Measurements from ENCODE around the gene SPG7. TPM values are rescaled to one million over a fixed set of nuclear protein-coding genes. Genes with fewer than 3 reads are reported as not detected.
"Not testable (repeated sequence)": the region's sequence is repeated elsewhere in the genome, so short reads cannot be mapped to it uniquely, and the experiment has no call there.

SPG7 gene
- polyA plus RNA-seq, 4 donors: 80.0 to 142 (median 110) TPM

DNA sequence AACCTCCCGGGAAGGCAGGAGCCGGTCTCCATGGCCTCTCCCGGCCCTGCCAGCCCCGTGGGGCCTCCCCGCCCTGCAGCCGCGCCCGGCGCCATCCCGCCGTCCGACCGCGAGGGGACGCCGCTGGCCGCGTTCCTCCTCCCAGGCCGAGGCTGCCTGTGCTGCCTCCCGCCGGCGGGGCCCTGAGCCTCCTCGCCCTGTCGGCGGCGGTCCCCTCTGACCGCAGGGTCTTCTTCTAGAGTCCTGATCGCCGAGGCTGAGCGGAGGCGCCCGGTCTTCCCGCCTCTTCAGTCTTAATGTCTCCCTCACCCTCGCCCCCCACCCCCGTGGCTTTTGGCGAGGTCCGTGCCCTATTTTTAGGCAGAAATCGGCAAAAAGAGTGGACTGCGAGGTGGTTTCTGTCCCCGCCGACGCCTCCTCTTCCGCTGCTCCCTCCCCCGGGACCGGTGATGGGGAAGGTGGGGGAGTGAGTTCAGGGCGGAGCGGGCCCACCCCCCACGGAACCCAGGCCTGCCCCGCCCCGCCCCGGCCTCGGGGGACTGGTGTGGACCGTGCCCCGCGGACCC, 66.6 kb downstream of the SPG7 start:
- no peak for DNase-seq (ENCODE audit: low read depth in 4 of 4, low spot score in 2 of 4)

DNA sequence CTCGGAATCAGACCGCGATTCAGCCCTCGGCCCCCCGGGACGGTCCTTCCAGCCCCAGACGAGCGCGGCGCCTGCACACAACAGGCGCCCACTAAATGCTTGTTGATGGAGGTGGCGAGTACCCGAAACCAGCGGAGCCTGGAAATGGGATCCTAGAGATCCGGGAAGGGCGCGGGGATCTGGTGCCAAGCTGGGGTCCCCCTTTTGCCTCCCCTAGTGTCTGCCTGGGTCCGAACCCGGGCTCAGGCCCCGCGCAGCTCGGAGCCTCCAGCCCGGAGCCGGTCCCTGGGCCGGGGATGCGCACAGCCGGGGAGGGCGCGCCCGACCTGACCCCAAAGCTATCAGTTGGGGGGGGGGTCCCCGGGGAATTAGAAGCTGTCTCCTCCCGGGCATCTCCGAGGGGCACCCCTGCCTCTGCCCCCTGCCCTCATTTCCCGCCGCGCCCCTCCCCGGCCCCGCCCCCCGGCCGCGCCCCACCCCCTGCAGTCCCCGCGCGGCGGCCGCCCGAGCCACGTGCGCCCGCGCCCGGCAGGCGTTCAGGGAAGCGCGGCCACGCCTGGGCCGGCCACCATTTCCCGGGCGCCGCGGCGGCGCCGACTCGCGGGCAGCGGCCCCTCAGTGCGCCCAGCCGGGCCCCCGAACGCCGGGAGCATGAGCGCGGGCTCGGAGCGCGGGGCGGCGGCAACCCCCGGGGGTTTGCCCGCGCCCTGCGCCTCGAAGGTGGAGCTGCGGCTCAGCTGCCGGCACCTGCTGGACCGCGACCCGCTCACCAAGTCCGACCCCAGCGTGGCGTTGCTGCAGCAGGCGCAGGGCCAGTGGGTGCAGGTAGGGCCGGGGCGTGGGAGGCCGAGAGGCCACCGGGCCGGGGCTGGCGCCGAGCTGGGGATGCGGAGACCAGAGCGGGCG, 67.3 kb downstream of the SPG7 start, which contains the start of gene CPNE7:
CPNE7 (plus strand) TSS at position 512 of the 906 bp plus-strand sequence; CDS start at position 652, 140 bp downstream.
- no peak for DNase-seq (ENCODE audit: low read depth in 4 of 4, low spot score in 2 of 4)

DNA sequence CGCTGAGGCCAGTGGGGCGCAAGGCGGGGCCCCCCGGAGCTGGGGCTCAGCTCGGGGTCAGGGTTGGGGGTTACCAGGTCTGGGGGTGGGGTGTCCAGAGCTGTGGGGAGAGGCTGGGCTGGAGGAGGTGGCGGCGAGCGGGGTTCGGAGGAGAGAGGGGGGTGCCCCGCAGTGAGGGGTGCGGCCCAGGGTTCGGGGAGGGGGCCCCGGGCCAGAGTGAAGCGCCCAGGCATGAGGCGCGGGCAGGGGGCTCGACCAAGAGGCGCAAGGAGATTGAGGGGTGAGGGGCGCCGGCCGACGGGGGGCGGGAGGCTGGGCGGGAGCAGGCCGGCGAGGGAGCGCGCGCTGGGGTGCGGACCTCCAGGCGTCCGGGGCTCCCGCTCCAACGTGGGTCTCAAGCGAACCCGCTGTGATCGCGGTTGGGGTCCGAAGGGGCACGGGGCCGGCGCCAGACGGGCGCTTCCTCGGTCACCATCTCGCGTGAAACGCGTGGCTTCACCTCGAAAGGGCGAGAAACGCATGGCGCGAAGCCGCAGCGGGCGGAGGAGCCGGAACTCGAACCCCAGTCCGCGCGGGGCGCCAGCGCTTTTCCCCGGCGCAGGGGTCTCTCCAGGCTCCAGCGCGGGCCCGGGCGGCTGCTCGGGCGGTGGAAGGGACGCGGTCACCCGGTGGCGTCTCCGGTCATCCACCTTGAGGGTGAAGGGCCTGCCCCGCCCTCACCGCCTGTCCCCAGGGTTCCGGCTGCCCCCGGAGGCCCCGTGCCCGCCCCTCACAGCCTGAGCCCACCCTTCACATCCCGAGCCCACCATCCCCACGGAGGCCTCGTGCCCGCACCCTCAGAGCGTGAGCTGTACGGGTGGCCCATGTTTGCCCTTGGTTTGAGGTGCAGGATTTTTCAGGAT, 68.2 kb downstream of the SPG7 start:
- no peak for DNase-seq (ENCODE audit: low read depth in 4 of 4, low spot score in 2 of 4)

DNA sequence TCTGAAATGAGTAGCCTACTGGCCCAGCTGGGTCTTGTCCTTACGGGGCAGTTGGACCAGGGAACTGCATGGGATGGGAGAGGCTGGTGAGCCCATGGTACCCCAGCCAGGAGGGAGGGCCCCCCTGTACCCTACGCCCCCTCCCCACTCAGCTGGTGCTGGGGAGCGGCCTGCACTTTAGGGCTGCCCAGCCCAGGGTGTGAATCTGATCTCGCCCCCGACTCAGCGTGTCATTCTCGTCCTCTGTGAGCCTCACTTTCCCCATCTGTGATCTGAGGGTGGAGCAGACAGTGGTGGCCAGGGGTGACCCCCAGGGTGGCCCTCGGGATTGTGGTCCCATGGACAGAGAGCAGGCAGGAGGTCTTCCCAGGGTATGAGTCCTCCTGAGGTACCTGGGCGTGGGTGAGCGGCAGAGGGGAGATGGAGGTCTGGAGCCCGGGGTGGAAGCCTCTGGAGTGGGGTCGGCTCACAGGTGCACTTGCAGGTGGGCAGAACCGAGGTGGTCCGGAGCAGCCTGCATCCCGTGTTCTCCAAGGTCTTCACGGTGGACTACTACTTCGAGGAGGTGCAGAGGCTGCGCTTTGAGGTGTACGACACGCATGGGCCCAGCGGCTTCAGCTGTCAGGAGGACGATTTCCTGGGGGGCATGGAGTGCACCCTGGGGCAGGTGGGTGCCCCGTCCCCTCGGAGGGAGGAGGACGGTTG, 69.0 kb downstream of the SPG7 start:
- no peak for DNase-seq (ENCODE audit: low read depth in 4 of 4, low spot score in 2 of 4)

DNA sequence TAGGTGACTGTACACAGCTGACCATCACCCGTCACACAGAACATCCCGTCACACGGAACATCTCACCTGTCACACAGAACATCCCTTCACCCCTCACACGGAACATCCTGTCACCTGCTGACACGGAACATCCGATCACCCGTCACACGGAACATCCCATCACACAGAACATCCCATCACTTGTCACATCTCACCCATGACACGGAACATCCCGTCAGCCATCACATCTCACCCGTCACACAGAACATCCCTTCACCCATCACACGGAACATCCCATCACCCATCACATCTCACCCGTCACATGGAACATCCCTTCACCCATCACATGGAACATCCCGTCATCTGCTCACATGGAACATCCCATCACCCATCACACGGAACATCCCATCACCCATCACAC, 71.1 kb downstream of the SPG7 start:
- no peak for DNase-seq (ENCODE audit: low read depth in 4 of 4, low spot score in 2 of 4)

DNA sequence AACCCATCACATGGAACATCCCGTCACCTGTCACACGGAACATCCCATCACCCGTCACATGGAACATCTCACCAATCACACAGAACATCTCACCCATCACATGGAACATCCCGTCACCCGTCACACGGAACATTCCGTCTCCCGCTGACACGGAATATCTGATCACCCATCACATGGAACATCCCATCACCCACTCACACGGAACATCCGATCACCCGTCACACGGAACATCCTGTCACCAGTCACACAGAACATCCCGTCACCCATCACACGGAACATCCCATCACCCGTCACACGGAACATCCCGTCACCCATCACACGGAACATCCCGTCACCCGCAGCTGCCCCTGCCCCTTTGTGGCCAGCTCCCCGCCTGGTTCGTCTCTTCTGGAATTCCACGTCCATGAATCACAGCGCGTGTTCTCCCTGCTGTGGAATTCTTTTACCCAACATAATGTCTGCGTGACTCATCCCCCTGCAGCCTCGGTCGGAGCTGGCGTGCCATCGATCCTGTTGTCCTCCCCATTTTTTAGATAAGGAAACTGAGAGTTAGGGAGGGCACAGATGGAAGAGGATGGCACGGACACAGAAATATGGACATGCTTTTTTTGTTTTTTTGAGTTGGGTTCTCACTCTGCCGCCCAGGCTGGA, 73.0 kb downstream of the SPG7 start:
- DNase-seq (ENCODE audit: low read depth in 4 of 4, low spot score in 2 of 4): no peak

DNA sequence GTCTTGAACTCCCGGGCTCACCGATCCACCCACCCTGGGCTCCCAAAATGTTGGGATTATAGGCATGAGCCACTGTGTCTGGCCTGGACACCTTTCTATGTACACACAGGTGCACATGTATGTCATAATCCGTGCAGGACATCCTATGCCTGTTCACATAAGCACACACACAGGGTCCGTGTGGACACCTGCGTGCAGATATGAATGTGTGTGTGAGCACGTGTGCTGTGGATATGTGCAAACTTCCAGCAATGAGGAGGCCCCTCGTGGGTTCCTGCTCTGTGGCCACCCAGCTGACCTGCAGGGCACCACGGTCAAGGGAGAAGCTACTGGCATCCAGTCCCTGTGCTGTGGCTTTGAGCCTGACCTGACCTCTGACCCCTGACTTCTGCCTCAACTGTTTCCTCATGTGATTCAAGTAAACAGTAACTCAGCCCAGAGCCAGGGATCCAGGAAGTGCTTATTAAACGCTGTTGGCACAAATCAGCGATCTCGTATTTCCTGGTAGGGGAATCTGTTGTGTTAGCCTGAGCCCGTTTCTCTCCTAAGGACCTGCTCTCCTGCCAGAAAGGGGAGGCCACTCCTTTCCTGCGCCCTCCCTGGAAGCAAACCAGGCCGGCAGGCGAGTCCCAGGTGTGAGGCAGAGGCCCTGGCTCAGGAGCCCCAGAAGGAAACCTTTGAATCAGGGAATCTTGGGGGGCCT, 73.8 kb downstream of the SPG7 start:
- DNase-seq (ENCODE audit: low read depth in 4 of 4, low spot score in 2 of 4): no peak

DNA sequence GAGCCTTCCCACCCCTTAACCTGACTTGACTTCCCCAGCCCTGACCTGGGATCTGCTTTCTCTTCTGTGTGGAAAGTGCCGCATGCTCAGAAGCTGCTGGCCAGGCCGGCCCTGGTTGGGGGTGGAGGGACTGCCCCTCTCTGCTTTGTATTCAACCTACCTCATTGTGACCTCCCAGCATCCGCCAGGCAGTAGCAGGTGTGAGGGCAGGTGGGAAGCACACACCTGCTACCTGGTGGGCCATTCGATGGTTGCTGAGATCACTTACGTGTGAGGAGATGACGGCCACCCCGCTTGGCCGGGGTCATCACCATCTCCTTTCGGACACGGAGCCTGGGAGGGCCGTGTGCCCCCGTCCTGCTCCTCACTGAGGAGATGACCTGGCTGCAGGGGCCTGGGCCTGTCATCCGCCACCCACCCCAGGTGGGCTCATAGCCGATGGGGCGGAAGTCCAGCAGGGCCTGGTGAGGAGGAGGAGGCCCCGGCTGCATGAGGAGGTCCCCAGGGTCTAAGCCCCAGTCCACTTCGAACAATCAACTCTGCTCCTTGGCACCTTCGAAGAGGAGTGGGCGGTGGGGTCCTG, 74.5 kb downstream of the SPG7 start:
- no peak for DNase-seq (ENCODE audit: low read depth in 4 of 4, low spot score in 2 of 4)

DNA sequence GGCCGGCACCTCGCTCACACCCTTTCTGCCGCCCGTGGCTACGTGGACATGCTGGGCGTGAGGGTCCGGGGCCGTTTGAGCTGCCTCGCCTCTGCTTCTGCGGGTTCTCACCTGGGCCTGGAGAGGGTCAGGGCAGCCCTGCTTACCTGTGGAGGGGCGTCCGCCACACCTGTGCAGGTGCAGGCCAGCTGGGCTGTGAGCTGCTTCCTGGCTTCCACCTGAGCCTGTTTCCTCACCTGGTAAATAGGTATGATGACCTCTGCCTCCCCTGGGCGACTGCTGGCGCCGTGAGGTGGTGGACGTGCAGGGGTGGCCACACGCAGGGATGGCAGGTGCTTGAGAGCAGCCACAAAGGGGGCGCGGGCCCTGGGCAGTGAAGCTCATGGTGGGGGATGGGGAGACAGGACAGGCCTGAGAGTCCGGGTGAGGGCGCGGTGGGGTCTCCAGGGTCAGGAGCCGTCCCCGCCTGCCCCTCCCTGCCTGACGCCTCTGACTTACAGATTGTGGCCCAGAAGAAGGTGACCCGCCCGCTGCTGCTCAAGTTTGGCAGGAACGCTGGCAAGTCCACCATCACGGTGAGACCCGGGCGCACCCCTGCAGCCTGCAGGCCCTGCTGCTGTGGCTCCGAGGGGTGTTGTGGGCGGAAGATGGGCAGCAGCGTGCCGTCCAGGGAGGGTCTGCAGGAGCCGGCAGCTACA, 75.1 kb downstream of the SPG7 start:
- no peak for DNase-seq (ENCODE audit: low read depth in 4 of 4, low spot score in 2 of 4)

DNA sequence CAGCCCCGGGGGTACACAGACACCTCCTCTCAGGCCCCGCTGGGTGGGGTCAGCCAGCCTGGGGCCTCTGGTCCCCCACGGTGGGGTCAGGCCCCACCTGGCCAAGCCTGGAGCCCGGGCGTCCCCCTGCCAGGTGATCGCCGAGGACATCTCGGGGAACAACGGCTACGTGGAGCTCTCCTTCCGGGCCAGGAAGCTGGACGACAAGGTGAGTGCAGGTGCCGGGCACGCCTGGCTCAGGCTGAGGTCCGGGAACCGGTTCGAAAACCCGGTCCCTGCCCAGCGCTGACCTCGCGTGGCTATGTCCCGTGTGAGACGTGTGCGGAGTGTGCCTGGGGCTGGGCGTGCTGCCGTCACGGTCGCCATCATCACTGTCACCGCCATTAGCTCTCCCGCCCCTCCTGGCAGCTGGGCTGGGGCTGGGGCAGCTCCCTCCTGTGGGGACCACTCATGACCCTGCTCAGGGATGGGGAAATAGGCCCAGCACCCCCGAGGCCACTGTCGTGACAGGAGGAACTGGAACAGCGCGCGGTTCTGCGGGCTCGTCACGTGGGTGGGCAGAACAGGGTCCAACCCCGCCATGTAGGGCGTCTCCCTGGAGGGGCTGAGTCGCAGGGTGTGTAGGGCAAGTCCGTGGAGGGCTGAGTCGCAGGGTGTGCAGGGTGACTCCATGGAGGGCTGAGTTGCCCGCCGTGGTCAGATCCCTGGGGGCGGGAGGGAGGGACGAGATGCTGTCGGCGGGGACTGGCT, 75.9 kb downstream of the SPG7 start:
- no peak for DNase-seq (ENCODE audit: low read depth in 4 of 4, low spot score in 2 of 4)

DNA sequence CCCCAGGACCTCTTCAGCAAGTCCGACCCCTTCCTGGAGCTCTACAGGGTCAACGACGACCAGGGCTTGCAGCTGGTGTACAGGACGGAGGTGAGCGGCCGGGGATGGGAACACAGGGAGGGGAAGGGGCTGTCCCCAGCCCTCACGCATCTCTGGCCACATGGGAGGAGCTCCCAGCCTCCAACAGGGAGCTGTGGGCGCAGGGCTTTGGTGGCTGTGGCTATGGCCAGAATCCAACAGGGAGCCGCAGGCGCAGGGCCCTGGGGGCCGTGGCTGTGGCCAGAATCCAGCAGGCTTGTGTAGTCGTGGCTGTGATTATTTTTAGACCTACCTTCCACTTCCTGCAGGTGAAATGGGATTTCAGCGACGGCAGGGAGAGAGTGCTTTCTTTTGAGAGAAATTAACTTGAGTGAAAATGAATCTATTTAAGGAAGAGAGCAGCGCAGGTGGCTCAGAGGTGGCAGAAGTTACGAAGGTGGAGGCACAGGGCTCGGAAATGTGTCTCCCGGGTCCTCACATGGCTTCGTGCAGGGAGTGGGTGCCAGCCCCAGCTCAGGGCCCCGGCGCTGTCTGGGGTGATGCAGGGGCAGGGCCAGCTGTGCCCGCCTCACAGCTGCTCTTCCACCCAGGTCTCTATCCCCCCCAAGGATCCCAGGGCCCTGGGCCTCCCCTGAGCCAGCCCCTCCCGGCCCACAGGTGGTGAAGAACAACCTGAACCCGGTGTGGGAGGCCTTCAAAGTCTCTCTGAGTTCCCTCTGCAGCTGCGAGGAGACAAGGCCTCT, 76.8 kb downstream of the SPG7 start:
- no peak for DNase-seq (ENCODE audit: low read depth in 4 of 4, low spot score in 2 of 4)

DNA sequence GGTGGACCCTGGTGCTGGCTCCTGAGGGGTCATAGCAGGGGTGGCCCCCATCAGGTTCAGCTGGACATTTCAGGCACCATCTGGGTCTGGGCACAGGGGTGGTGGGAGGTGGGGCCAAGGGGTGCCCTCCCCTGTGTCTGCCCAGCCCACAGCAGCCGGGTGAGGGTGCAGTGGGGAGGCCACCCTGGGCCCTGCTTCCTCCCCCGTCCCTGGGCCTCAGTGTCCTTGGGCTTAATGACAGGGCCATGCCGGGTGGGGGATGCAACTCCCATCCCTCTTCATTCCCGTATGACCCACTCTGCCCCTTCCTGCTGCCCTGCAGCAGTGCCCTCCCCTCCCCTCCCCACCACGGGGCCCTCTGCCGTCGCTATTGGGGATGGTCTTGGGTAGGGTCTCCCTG, 78.0 kb downstream of the SPG7 start:
- no peak for DNase-seq (ENCODE audit: low read depth in 4 of 4, low spot score in 2 of 4)

DNA sequence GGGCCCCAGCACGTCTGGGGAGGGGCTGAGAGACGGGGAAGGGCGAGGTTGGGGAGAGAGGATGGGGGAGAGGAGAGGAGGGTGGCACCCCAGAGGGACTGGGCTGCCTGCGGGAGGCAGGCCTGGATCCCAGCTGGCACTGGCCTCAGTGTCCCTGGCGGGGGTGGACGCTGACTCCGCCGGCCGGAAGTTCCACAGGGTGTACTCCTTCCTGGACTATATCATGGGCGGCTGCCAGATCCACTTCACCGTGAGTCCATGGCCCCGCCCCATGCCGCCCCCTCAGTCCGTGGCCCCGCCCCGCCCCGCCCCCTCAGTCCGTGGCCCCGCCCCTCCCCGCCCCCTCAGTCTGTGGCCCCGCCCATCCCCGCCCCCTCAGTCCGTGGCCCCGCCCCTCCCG, 78.7 kb downstream of the SPG7 start:
- DNase-seq (ENCODE audit: low read depth in 4 of 4, low spot score in 2 of 4): no peak

DNA sequence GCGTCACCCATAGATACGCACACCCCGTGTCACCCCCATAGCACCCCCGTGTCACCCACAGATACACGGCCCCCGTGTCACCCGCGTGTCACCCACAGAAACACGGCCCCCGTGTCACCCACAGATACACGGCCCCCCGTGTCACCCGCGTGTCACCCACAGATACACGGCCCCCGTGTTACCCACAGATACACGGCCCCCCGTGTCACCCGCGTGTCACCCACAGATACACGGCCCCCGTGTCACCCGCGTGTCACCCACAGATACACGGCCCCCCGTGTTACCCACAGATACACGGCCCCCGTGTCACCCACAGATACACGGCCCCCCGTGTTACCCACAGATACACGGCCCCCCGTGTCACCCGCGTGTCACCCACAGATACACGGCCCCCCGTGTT, 79.5 kb downstream of the SPG7 start:
- DNase-seq (ENCODE audit: low read depth in 4 of 4, low spot score in 2 of 4): not testable (repeated sequence)

DNA sequence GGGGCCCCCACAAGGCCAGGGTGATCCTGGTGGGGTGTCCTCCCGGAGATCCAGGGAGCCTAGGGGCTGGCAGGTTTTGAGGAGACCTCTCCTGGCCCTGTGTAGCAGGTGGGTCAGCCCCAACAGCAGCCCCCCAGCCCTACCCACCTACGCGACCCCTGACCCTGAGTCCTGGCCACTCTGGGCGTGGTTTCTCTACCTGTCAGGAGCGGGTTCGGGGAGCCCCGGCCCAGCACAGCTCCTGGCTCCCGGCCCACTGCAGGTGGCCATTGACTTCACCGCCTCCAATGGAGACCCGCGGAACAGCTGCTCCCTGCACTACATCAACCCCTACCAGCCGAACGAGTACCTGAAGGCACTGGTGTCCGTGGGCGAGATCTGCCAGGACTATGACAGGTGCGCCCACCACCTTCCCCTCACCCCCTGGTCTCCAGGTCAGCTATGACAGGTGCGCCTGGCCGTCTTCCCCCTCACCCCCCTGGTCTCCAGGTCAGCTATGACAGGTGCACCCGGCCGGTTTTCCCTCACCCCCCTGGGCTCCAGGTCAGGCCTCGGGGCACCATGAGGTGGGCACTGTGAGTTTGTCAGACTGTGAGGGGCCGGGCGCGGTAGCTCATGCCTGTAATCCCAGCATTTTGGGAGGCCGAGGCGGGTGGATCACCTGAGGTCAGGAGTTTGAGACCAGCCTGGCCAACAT, 80.4 kb downstream of the SPG7 start:
- no peak for DNase-seq (ENCODE audit: low read depth in 4 of 4, low spot score in 2 of 4)

DNA sequence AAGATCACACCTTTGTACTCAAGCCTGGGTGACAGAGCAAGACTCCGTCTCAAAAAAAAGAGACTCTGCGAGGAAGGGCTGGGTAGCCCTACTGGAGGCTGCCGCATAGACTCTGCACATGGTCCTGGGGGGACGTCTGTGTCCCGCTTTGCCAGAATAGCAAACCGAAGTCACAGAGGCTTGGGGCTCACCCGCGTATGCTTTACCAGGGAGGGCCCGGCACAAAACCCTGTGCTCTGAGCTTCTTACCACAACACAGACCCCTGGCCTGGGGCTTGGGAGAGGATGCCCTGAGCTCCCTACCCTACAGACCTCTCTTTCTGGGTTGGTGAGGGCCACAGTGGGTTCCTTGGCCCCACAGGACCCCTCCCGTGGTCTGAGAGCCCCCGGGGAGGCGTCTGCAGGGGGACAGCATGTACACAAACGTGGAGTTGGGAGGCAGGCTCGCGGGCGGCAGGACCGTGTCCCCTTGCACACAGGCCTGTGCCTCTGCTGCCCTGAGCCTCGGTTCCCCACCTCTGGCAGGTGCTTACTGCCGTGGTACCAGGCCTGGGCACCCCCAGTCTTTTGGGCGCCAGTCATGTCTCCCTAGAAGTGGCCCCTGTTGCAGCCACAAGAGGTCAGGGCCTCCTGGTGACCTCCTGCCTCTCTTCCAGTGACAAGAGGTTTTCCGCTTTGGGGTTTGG, 81.2 kb downstream of the SPG7 start:
- DNase-seq (ENCODE audit: low read depth in 4 of 4, low spot score in 2 of 4): no peak
